CD4-positive, alpha-beta T cell treated with Interleukin-2 at 100 ng/mL for 4 hours (primary cell): ENCODE measurements around the gene OPHN1.
"Not testable (repeated sequence)": the region's sequence is repeated elsewhere in the genome, so short reads cannot be mapped to it uniquely, and the experiment has no call there.

ENCODE experiments used
- DNase-seq: peaks from one replicate; pipeline ENCODE4 v3.0.0-alpha.2; 2020; ENCODE audit warnings: low spot score

Gene OPHN1

DNA sequence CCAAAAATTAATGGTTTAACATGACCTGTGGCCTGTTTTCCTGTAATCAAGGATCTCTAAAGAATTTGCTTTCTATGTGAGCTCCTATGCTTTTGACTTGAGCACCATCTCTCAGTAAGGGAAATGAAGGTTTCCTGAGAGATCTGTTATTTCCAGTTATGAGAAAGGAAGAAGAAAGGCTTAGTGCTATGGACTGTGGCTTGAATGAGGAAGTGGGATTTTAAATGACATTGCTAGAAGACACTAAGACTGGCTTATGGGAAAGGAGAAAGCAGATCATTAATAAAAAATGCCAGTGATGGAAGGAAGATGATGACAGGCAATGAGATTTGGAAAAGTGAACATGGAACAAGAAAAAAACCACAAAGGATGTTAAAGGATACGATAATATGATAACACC is 285.4 kb downstream of the OPHN1 start:
- DNase-seq: no peak

- no peak for DNase-seq
Measured at GRCh38 chrX:68146054-68146453, 287.2 kb downstream of the OPHN1 start.

DNA sequence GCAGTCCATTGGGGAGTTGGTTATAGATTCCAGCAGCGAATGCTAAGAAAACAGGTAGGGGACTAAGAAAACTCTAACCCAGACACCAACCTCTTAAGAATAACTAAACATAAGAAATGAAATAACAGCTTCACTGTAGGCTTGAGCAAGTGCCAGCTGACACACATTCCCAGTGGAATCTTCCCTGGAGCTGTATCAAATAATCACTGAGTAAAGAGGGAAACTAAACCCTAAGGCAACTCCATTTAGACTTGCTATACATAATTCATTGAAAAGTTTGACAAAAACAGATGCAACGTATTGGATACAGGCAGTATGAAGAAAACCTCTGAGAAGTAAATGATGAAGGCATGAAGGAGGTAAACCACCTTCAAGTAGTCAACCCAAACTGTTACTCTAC is 293.5 kb downstream of the OPHN1 start:
- DNase-seq: no peak

DNA sequence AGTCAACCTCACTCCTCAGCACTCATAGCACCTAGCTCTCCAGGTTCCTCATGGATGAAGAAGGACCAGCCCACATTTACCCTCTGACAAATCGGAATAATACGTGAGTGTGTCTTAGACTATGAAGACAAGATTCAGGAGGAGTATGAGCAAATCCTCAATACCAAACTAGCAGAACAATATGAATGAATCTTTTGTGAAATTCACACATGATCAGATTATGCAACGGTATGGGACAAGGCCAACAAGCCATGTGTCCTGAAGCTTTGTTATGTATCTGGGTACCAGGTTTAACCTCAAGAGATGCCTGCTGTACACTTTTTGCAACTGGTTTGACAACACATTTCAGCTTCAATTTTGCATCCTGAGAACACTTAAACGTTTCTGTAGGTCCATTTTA is 300.1 kb downstream of the OPHN1 start:
- no peak for DNase-seq

DNA sequence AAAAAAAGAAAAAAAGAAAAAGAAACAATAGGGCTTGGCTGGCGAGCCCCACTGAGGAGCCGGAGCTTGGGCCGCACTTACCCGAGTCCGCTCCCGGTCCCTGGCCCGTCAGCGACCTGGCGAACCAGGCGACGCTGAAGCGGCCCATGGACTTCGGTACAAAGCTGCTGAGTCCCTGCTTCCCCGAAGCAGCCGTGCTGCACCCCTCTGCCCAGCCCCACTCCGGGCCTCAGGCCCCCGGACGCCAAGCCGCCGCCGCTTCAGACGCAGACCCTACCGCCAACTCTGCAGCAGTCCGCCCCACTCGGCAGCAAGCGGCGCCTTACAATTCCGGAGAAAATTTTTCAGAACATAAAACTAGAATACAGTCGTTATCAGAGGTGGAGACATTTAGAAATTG is 300.5 kb downstream of the OPHN1 start:
- DNase-seq: no peak

- DNase-seq: no peak
Measured at GRCh38 chrX:68121835-68122234, 311.5 kb downstream of the OPHN1 start.

DNA sequence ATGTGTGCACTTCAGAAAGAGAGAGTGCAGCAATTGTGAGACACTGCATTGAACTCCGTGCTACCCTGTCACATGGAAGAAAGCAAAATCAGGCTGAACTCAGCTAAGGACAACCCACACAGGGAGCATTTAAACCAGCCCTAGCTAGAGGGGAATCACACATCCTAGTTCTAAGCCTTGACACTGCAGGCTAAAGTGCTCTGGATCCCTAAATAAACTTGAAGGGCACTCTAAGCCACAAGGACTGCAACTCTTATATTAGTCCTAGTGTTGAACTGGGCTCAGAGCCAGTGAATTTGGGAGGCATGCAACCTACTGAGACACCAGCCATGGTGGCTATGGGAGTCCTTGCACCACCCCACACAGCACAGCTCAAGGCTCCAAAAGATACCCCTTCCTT is 311.9 kb downstream of the OPHN1 start:
- no peak for DNase-seq

- DNase-seq: no peak
Measured at GRCh38 chrX:68115371-68115770, 317.9 kb downstream of the OPHN1 start.

DNA sequence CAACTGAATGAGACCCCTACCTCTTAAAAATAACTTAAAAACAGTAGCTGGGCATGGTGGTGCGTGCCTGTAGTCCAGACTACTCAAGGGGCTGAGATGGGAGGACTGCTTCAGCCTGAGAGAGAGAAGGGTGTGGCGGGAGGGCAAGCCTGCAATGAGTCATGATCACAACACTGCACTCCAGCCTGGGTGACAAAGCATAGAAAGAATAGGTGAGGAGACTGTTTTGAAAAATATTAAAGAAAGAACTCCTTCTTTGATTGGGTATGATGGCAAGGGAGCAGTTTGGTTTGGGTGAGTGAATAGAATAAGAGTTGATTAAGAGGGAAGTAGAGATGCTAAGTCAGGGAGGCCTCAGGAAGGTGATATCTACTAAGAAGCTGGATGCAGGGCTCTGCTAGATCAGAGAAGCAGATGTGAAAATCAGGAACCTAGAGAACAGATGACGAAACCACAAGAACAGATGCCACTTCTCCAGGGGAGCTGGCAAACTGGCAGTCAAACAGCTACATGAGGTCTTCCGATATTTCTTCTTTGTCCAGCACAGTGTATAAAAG is 318.6 kb downstream of the OPHN1 start:
- DNase-seq: no peak

DNA sequence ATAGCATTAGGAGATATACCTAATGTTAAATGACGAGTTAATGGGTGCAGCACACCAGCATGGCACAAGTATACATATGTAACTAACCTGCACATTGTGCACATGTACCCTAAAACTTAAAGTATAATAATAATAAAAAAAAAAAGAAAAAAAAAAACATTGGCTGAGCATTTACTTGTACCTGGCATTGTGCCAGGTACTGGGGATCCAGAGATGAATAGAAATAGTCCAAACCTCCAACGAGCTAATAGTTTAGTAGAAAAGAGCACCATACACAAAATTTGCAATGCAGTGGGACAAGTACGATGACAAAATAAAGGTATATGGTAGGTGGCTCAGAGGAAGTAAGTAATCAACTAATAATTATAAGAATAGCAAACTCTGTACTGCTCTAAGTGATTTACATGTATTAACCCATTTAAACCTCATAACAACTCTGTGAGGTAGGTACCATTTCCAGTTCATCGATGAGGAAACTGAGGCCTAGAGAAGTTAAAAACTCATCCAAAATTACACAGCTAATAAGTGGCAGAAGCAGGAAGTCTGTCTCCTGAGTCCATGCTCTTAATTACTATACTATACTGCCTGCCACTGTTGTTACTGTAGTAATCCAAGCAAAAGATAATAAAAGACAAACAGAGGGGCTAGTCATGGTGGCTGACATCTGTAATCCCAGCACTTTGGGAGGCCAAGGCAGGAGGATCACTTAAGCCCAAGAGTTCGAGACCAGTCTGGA is 319.3 kb downstream of the OPHN1 start:
- no peak for DNase-seq

DNA sequence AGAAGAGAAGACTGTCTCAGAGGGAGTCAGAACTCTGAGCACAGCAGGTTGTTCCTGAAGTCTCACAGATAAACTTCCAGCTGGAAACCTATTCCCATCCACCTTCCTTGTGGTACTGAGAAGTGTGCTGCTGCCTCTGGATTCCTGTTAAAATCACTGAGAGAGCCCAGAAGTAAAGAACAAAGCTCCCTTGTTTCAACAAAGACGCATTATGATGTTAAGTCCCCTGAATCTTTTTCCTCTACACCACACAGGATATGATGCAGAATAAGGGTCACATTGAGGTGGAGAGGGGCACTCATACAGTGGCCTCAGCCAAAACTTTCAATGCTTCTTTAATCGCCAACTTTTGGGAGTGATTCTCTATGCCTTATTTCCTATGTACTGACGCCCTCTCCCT is 321.0 kb downstream of the OPHN1 start:
- DNase-seq: no peak

GRCh38 chrX:68109162-68109561 is 324.1 kb downstream of the OPHN1 start:
- no peak for DNase-seq

- DNase-seq: no peak
Measured at GRCh38 chrX:68098431-68098830, 334.9 kb downstream of the OPHN1 start.

GRCh38 chrX:68090266-68090665 is 343.0 kb downstream of the OPHN1 start:
- DNase-seq: no peak

- DNase-seq: no peak
Measured at GRCh38 chrX:68087526-68087925, 345.8 kb downstream of the OPHN1 start.

DNA sequence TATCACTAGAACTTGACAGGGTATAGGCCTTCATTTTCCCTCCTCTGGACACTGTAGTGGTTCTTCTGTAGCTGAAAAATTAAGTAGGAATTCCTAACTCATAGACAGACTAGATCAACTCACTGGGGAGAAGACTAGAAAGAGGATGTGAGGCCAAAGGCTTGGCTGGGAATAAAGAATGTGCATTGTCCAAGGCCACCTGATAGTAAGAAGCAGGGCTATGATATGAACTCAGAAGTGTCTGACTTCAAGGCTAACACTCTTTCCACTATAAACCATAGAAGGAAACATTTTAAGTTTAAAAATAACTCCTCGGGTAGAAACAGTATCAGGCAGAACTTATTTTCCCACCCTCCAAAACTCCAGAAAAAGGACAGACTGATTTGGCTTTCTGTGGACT is 346.6 kb downstream of the OPHN1 start:
- no peak for DNase-seq

DNA sequence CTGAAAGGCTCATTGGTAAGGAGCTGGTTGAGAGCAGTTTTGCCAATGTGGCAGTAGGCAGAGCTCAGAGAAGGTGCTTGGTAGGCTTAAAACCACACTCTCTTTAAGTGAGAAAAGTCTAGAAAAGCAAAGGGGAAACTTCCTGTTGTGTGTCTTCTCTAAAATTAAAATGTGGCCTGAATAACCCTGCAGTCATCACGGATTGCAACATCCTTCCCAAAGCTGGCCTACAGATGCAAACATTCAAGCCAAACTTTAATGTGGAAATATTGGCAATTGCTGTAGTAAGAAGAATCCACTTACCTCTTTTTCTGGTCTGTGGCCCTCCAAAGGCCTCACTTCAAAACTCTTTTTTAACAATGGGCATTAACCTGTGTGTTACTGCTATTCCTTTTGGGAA is 348.5 kb downstream of the OPHN1 start:
- DNase-seq: no peak

- DNase-seq: no peak
Measured at GRCh38 chrX:68083510-68083909, 349.8 kb downstream of the OPHN1 start.

- DNase-seq: no peak
Measured at GRCh38 chrX:68079961-68080360, 353.3 kb downstream of the OPHN1 start.

GRCh38 chrX:68078801-68079200 is 354.5 kb downstream of the OPHN1 start:
- not testable (repeated sequence) for DNase-seq

DNA sequence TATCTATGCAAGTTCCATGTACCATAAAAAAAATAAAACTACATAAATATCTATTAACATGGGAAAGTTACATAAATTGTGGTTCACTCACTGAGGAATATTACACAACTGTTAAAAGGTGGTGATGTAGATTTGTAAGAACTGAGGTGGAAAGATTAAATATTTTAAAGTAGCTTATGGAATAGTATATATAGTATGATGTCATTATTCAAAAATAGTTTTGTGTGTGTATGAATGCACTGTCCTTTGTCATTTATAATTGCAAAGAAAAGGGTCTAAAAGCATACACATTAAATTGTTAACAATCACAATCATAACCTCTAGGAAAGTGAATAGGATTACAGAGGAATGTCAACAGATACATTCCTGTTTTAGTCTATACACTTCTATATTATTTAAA is 355.9 kb downstream of the OPHN1 start:
- no peak for DNase-seq

DNA sequence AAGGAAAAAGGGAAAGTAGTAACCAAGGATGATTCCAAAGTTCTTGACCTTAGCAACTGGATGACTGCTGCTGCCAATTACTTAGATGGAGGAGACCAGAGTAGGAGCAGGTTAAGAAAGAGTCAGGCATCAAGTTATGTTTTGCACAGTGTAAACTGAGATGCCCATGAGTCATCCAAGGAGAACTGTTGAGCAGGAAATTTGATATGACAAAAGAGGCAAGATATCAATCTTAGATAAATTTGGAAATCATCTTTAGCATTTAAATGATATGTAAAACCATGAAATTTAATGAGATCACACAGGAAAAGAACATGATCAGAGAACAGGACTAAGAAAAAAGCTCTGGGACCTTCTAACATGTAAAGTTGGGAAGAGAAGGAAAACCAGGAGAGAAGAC is 361.3 kb downstream of the OPHN1 start:
- no peak for DNase-seq

- not testable (repeated sequence) for DNase-seq
Measured at GRCh38 chrX:68070119-68070518, 363.2 kb downstream of the OPHN1 start.

- DNase-seq: no peak
Measured at GRCh38 chrX:68061206-68061535, 372.1 kb downstream of the OPHN1 start.
